GM21381 (cell line): ENCODE measurements around the gene KCMF1.

ENCODE experiments used
- ATAC-seq: cut with Tn5 transposase; IDR thresholded peaks from one replicate; pipeline ENCODE4 v1.9.1; 2021; ENCODE audit warnings: mild to moderate bottlenecking, moderate library complexity; ENCODE audit not compliant: unreplicated experiment

Gene KCMF1

DNA sequence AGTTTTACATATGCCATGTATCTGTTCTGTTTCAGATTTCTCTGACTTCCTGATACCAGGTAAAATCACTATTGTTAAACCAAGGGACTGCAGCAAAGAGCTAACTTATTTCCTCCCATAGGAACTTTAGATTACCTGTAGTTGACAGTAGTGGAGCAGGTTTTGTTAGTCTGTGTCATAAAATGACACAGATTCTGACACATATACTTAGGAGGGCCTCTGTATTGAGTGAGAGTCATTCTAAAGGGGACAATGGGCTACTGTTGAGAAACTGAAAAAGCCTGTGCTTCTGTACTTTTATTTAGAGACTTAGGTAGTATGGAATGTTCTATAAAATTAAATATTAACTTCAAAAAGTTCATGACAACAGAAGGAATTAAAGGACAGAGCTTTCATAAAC lies 48.2 kb downstream of the KCMF1 start:
- no peak for ATAC-seq

DNA sequence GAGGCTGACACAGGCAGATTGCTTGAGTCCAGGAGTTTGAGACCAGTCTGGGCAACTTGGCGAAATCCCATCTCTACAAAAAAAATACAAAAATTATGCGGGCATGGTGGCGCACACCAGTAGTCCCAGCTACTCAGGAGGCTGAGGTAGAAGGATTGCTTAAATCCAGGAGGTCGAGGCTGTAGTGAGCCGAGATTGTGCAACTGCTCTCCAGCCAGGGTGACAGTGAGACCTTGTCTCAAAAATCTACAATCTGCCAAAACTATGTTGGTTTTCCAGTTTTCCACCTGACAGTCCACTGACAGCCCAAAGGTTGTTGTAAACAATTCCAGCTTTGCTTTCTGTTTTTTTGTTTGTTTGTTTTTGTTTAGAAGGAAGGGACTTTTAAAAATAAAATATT lies 51.3 kb downstream of the KCMF1 start:
- ATAC-seq = no peak

GRCh38 chr2:85024372-85025047 lies 53.5 kb downstream of the KCMF1 start:
- ATAC-seq = no peak

GRCh38 chr2:85032621-85033020 lies 61.7 kb downstream of the KCMF1 start:
- no peak for ATAC-seq

DNA sequence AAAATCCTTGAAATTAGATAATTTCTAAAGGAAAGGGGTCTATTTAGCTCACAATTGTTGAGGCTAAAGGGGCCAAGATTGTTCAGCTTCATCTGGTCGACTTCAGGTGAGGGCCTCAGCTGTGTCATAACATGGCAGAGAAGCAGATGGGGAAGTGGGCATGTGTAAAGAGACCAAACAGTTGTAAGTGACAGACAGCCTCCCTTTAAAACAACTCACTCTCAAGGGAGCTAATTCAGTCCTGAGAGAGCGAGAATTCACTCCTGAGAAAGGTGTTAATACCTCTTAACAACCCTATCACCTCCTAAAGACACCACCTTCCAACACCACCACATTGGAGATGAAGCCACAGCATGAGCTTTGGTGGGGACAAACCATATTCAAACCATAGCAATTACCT lies 62.4 kb downstream of the KCMF1 start:
- ATAC-seq = no peak

- no peak for ATAC-seq
Measured at GRCh38 chr2:85034158-85034557, 63.2 kb downstream of the KCMF1 start.

DNA sequence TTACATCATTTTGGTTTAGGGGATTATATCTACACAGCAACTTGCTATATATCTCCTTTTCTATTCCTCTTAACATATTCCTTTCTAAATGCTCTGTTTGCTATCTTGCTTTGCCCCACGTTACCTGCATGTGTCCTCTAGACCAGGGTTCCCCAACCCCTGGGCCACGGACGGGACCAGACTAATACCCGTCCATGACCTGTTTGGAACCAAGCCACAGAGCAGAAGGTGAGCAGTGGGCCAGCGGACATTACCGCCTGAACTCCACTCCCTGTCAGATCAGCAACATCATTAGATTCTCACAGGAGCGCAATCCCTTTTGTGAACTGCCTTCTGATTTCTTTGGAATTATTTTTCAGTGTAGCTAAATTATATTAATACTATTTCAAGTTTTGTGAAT lies 66.7 kb downstream of the KCMF1 start:
- no peak for ATAC-seq

DNA sequence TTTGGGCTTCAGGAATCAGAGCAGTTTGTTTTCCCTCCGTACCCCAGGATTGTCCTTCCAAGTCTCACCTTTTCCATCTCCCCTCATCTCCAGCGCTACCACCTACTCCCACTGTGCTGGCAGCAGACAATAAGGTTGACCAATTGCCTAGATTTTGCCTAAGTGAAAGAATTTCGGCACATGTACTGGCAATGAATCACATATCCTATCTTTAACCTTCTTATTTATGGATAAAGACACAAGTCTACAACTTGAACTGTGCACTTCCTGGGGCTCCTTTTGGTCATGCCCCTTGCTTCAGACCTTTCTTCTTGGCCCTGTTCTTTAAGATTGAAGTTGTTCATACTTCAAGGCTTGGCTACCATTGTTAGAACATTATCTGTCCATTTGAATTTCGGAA lies 71.4 kb downstream of the KCMF1 start:
- no peak for ATAC-seq

- no peak for ATAC-seq
Measured at GRCh38 chr2:85048534-85048933, 77.6 kb downstream of the KCMF1 start.

DNA sequence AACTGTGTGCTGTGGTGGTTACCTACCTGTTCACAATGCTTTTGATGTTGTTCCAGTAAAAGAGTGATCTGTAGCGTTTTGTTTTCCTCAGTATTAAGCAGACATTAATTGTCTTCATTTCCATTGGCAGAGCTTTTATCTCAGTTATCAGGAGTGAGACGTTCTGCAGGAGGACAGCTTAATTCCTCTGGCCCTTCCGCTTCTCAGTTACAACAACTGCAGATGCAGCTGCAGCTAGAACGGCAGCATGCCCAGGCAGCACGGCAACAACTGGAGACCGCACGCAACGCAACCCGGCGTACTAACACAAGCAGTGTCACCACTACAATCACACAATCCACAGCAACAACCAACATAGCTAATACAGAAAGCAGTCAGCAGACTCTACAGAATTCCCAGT lies 78.3 kb downstream of the KCMF1 start:
- no peak for ATAC-seq

GRCh38 chr2:85053802-85054201 lies 82.8 kb downstream of the KCMF1 start:
- no peak for ATAC-seq

- no peak for ATAC-seq
Measured at GRCh38 chr2:85057226-85057962, 86.4 kb downstream of the KCMF1 start.

- no peak for ATAC-seq
Measured at GRCh38 chr2:85061896-85062295, 90.9 kb downstream of the KCMF1 start.

GRCh38 chr2:85062565-85062964 lies 91.6 kb downstream of the KCMF1 start:
- ATAC-seq = no peak

DNA sequence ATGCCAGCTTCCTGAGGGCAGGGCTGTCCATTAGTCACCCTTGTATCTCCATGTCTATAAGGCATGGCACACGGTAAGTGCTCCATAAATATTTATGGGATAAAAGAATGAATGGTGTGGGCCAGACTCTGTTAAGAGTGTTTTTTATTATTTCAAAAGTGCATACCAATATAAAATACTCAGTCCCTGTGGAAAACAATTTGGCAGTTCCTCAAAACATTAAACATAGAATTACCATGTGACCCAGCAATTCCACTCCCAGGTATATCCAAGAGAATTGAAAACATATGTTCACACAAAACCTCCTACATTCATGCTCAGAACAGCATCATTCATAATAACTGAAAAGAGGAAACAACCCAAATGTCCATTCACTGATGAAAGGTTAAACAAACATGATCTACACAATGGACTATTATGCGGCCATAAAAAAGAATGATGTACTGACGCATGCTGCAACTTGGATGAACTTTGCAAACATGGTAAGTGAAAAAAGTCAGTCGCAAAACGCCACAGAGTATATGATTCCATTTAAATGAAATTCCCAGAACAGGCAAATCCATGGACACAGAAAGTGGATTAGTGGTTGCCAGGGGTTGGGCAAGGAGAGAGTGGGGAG lies 93.1 kb downstream of the KCMF1 start:
- ATAC-seq = no peak

- no peak for ATAC-seq
Measured at GRCh38 chr2:85064927-85065577, 94.1 kb downstream of the KCMF1 start.

DNA sequence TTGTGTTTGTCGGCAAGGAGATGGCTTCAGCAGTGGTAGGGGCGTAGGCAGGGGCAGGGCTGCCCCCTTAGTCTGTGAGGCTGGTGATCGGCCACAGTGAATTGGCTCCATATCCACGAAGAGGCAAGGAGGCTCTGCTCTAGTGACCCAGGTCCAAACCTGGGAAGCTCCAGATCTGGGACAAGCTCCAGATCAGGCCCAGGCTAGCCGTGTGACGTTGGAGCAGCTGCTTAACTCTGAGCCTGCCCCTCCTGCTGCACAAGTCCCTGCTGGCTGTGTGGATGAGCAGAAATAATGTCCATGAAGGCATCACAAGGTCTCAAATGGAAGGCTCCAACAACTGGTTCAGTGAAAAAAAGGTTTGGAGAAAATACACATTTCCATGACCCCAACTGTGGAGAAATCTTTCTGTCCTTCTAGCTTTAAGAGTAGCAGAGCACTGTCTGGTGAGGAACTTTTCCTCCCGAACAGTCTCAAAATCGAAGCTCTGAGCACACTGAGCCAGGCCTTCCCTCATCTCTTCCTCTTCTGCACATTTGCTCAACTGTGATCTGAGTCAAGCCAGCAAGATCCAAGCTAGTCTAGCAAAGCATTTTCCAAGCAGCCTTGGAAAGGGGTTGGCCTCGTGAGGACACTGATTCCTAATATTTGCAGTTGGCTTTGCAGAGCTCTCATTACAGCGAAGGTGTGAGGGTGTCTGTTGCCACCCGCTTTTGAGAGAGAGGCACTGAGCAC lies 95.2 kb downstream of the KCMF1 start:
- ATAC-seq = no peak

GRCh38 chr2:85066874-85067351 lies 96.0 kb downstream of the KCMF1 start:
- no peak for ATAC-seq

- ATAC-seq = no peak
Measured at GRCh38 chr2:85071096-85071495, 100.1 kb downstream of the KCMF1 start.

DNA sequence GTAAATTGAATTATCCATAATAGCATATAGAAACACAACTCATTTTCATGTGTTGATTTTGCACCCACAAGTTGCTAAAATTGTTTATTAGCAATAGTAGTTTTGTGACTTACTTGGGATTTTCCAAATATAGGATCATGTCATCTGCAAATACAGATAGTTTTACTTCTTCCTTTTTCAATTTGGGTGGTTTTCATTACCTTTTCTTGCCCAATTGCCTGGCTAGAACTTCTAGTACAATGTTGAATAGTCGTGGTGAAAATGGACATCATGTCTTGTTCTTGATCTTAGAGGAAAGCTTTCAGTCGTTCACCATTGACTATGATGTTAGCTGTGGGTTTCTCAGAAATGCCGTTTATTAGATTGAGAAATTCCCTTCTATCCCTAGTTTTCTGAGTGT lies 102.1 kb downstream of the KCMF1 start:
- no peak for ATAC-seq
